LNCaP clone FGC (cell line): Measurements from ENCODE around the gene SH2D3C.
A peak's percentile ranks its signal among the peaks of the same experiment; 100 is the strongest.

ENCODE experiments used
- DNase-seq: peaks from one replicate; pipeline ENCODE4 v3.0.0-alpha.2; 2011; ENCODE audit warnings: low read depth
- H3K4me3 ChIP-seq: 2 replicates; pipeline ENCODE4 v1.5.1; 2011; ENCODE audit warnings: mild to moderate bottlenecking, low read depth, low read length, control low read depth
- TF ChIP-seq, protein P1 (sequence below): IDR thresholded peaks from 2 replicates; pipeline ENCODE4 v1.5.1; 2012; ENCODE audit warnings: mild to moderate bottlenecking; ENCODE audit not compliant: control insufficient read depth, insufficient read depth; ENCODE audit errors: extremely low read depth

SH2D3C gene

DNA sequence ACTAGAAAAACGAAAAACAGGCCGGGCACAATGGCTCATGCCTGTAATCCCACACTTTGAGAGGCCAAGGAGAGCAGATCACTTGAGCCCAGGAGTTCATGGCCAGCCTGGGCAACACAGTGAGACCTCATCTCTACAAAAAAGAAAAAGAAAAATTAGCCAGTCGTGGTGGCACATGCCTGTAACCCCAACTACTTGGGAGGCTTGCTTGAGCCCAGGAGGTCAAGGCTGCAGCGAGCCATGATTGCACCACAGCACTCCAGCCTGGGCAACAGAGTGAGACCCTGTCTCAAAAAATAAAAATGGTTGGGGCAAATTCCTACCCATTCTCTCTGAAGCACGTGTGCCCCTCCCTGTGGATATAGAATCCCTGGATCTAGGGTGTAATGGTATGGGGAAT, 80.1 kb downstream of the SH2D3C start:
- TF ChIP-seq, protein P1, sequence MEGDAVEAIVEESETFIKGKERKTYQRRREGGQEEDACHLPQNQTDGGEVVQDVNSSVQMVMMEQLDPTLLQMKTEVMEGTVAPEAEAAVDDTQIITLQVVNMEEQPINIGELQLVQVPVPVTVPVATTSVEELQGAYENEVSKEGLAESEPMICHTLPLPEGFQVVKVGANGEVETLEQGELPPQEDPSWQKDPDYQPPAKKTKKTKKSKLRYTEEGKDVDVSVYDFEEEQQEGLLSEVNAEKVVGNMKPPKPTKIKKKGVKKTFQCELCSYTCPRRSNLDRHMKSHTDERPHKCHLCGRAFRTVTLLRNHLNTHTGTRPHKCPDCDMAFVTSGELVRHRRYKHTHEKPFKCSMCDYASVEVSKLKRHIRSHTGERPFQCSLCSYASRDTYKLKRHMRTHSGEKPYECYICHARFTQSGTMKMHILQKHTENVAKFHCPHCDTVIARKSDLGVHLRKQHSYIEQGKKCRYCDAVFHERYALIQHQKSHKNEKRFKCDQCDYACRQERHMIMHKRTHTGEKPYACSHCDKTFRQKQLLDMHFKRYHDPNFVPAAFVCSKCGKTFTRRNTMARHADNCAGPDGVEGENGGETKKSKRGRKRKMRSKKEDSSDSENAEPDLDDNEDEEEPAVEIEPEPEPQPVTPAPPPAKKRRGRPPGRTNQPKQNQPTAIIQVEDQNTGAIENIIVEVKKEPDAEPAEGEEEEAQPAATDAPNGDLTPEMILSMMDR, result no peak
- no peak overlapping the region for H3K4me3 ChIP-seq
- no peak for DNase-seq

DNA sequence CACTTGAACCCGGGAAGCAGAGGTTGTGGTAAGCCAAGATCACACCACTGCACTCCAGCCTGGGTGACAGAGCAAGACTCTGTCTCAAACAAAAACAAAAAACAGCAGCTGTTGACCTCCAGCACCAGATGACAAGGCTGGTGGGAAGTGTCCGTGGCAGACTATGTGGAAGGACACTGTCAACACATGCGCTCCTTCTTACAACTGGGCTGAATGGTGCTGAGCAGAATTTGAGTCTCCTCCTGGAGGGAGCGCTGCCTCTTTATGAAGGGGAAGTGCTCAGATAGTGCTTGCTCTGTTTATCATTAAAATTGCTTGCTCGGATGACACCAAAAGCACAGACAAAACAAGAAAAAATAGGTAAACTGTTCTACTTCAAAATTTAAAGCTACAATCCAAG, 80.9 kb downstream of the SH2D3C start:
- DNase-seq, result no peak
- no peak overlapping the region for H3K4me3 ChIP-seq
- TF ChIP-seq, protein P1, result no peak

DNA sequence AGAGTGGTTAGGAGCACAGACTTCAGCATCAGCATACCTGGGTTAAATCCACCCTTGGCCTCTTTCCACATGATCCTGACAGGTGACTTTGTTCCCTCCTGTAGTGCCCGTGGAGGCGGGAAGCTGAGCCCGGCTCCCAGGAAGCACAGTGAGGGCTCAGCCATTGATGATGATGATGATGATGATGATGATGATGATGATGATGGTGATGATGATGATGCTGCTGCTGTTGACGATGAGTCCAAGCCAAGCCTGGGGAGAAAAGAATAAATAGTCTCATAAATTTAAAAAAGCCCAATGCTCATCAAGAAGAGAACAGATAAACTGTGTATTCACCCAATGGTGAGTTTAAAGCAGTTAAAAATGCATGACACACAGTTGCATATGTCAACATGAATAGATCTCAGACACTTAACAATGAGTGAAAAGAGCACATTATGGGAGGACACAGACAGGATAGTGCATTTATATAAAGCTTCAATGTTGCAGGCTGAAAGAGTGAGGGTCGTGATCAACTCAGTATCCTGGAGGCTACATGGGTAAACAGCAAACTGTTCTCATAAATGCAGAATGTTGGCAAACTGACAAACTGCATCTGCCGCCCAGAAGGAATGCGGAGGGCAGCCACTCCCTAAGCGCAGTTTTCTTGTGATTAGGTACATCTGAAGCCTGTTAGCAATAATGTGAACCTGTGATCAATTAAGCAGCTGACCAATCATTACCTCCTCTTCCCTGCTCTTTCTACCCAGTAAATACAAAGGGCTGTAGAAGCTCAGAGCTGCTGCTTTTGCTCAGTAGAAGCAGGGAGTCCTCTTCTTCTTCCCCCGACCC, 83.4 kb downstream of the SH2D3C start:
- DNase-seq, result peak; percentile 7
- H3K4me3 ChIP-seq, result no peak overlapping the region
- TF ChIP-seq, protein P1, result no peak

DNA sequence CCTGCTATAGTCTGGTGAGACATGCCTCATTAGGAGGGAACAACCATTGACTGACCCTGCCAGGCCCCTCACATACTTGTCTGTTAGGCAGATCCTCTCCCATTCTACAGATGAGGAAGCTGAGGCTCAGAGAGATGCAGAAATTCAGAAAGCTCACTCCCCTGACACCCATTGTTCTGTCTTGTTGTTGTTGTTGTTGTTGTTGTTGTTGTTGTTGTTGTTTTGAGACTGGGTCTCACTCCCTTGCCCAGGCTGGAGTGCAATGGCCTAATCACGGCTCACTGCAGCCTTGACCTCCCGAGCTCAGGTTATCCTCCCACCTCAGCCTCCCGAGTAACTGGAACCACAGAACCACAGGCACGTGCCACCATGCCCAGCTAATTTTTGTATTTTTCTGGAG, 84.8 kb downstream of the SH2D3C start:
- TF ChIP-seq, protein P1, result no peak
- DNase-seq, result no peak
- H3K4me3 ChIP-seq, result no peak overlapping the region

DNA sequence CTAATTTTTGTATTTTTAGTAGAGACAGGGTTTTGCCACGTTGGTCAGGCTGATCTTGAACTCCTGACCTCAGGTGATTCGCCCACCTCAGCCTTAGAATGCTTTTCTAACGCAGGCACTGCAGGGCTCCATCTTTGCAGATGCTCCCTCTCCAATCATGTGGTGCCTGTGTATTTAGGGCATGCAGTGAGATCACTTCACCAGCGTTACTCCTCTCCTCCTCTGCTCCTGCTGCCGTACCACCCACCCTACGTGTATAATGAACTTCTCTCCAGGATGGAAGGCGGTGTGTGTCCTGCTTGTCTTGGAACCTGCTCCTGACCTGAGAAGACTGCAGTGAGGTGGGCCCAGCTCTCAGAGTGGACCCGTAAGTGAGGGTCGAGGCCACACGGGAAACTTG, 85.3 kb downstream of the SH2D3C start:
- TF ChIP-seq, protein P1, result no peak
- no peak overlapping the region for H3K4me3 ChIP-seq
- no peak for DNase-seq

DNA sequence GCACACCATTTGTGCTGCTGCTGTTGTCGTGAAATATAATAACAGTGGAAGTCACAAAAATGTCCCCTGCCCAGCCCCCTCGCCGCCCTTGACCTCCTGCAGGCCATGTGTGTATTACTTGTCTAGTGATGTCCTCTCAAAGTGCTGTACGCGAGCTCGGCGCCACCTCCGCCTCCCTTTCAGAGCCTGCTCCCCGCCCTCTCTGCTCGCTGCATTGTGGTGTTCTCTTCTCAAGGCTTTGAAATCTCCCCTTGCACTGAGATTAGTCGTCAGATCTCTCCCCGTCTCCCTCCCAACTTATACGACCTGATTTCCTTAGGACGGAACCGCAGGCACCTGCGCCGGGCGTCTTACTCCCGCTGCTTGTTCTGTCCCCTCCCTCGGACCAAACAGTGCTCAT, 86.4 kb downstream of the SH2D3C start:
- DNase-seq, result no peak
- TF ChIP-seq, protein P1, result no peak
- H3K4me3 ChIP-seq, result no peak overlapping the region

DNA sequence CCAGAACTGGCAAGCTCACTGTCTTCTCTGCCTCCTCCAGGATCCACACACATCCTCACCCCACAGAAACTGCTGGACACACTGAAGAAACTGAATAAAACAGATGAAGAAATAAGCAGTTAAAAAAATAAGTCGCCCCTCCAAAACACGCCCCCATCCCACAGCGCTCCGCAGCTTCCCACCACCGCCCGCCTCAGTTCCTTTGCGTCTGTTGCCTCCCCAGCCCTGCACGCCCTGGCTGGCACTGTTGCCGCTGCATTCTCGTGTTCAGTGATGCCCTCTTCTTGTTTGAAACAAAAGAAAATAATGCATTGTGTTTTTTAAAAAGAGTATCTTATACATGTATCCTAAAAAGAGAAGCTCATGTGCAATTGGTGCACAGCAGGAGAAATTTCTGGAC, 87.7 kb downstream of the SH2D3C start:
- DNase-seq, result no peak
- TF ChIP-seq, protein P1, result no peak
- H3K4me3 ChIP-seq, result no peak overlapping the region
